Left lobe of liver (tissue), 2 donors: Measurements from ENCODE around the gene CIZ1. TPM values are rescaled to one million over a fixed set of nuclear protein-coding genes. Genes with fewer than 3 reads are reported as not detected.

ENCODE experiments used
- ATAC-seq: fragments of 200-7000 bp; cut with Tn5 transposase; one replicate; pipeline ENCODE4 v1.9.1; 2020; ENCODE audit warnings: mild to moderate bottlenecking, moderate library complexity
- DNase-seq: peaks from one replicate; pipeline ENCODE4 v3.0.0-alpha.2; 2020; ENCODE audit warnings: low spot score
- total RNA-seq: library from RNA; stranded (reverse); gene quantifications from one replicate; pipeline ENCODE4 v1.2.1, GENCODE V29; 2021
- donor health status: DM: no; HTN: no; CAD: no; lungs with moderate emphysema.
- donor health status: DM: no; HTN: yes; CAD: no.

CIZ1 gene
- total RNA-seq, 1 donor from 2014 or later, result 28.1 TPM

- ATAC-seq (no peak), DNase-seq (peak; percentile 49)
These were observed 75.0 kb downstream of the CIZ1 start for GRCh38 chr9:128116104-128117083.

Other genes with a start within 250 kb of the CIZ1 start
- gene EEIG1, start 210.6 kb downstream of the CIZ1 start, total RNA-seq, result 42.5 TPM
- 6.3 TPM for gene NAIF1, start 124.3 kb downstream of the CIZ1 start, total RNA-seq
- gene SLC25A25, start 123.3 kb downstream of the CIZ1 start, total RNA-seq, result 76.9 TPM
- gene PTGES2, start 63.8 kb downstream of the CIZ1 start, total RNA-seq, result 35.8 TPM
- gene LCN2, start 42.1 kb downstream of the CIZ1 start, total RNA-seq, result 2.7 TPM
- 20.8 TPM for gene BBLN, start 31.3 kb downstream of the CIZ1 start, total RNA-seq
- gene DNM1, start 11.8 kb upstream of the CIZ1 start, total RNA-seq, result 3.7 TPM
- 34.8 TPM for gene GOLGA2, start 84.4 kb upstream of the CIZ1 start, total RNA-seq
- 17.8 TPM for gene SWI5, start 84.7 kb upstream of the CIZ1 start, total RNA-seq
- gene TRUB2, start 130.9 kb upstream of the CIZ1 start, total RNA-seq, result 28.7 TPM
- gene COQ4, start 131.3 kb upstream of the CIZ1 start, total RNA-seq, result 34.2 TPM
- gene SLC27A4, start 149.0 kb upstream of the CIZ1 start, total RNA-seq, result 30.3 TPM
- gene URM1, start 179.8 kb upstream of the CIZ1 start, total RNA-seq, result 24.6 TPM
- gene CERCAM, start 229.3 kb upstream of the CIZ1 start, total RNA-seq, result 1.0 TPM